HUES64 (cell line): ENCODE results near the gene MORN1.

ENCODE experiments used
- H3K27ac ChIP-seq: 2 replicates; pipeline ENCODE4 v1.7.0; 2013; ENCODE audit warnings: low read depth, low read length, inconsistent platforms
- H3K27me3 ChIP-seq: 2 replicates; pipeline ENCODE4 v1.6.1; 2013; ENCODE audit warnings: mild to moderate bottlenecking, low read length; ENCODE audit not compliant: insufficient read depth
- H3K36me3 ChIP-seq: 2 replicates; pipeline ENCODE4 v1.6.1; 2013; ENCODE audit warnings: mild to moderate bottlenecking, low read length; ENCODE audit not compliant: insufficient read depth
- H3K4me1 ChIP-seq: 2 replicates; pipeline ENCODE4 v1.6.1; 2013; ENCODE audit warnings: mild to moderate bottlenecking, low read length, moderate library complexity; ENCODE audit not compliant: insufficient read depth
- H3K4me3 ChIP-seq: 2 replicates; pipeline ENCODE4 v1.5.1; 2013; ENCODE audit warnings: mild to moderate bottlenecking, low read length, moderate library complexity
- H3K9ac ChIP-seq: 2 replicates; pipeline ENCODE4 v1.6.1; 2013; ENCODE audit warnings: mild to moderate bottlenecking, low read depth, low read length
- H3K9me3 ChIP-seq: 2 replicates; pipeline ENCODE4 v1.6.1; 2013; ENCODE audit warnings: low read depth, low read length; ENCODE audit not compliant: insufficient read depth
- WGBS: fragments of 150-250, 120-280 bp; methylation state at CpG from one replicate; pipeline ENCODE4 v1.1.7; 2013; ENCODE audit warnings: missing lambda C conversion rate; 5-methylcytosine and 5-hydroxymethylcytosine counted together

The MORN1 gene

GRCh38 chr1:2360588-2361364 lies 30.6 kb downstream of the MORN1 start:
- no peak overlapping the region for H3K4me3 ChIP-seq
- no peaks in the 10 kb centered on the region for H3K4me1 ChIP-seq
- H3K27me3 ChIP-seq: no peaks in the 10 kb centered on the region
- H3K9ac ChIP-seq: no peak overlapping the region
- no peaks in the 10 kb centered on the region for H3K36me3 ChIP-seq
- WGBS: 94% methylated on average over 11 of the region's 11 CpGs
- H3K27ac ChIP-seq: no peak overlapping the region
- H3K9me3 ChIP-seq: peaks cover 5% of the 10 kb centered on the region; the same call in 1 of the 2 replicates

GRCh38 chr1:2358651-2359640 lies 32.4 kb downstream of the MORN1 start:
- Histone ChIP-seq H3K4me1 (no peaks in the 10 kb centered on the region), H3K9ac (no peak overlapping the region), H3K27ac (no peak overlapping the region), H3K9me3 (peaks cover 2% of the 10 kb centered on the region; the same call in 1 of the 2 replicates), H3K36me3 (no peaks in the 10 kb centered on the region), H3K4me3 (no peak overlapping the region), H3K27me3 (no peaks in the 10 kb centered on the region)
- WGBS: 89% methylated on average over 24 of the region's 24 CpGs

- Histone ChIP-seq H3K9me3 (no peaks in the 10 kb centered on the region), H3K27ac (no peak overlapping the region), H3K4me1 (no peaks in the 10 kb centered on the region), H3K9ac (no peak overlapping the region), H3K27me3 (no peaks in the 10 kb centered on the region), H3K4me3 (no peak overlapping the region), H3K36me3 (no peaks in the 10 kb centered on the region)
- WGBS: 90% methylated on average over 13 of the region's 13 CpGs
Observed at GRCh38 chr1:2358072-2358471, 33.3 kb downstream of the MORN1 start.

GRCh38 chr1:2356911-2357845 lies 34.2 kb downstream of the MORN1 start:
- H3K27me3 ChIP-seq: no peaks in the 10 kb centered on the region
- H3K4me3 ChIP-seq: no peak overlapping the region
- WGBS: 92% methylated on average over 37 of the region's 37 CpGs
- no peaks in the 10 kb centered on the region for H3K36me3 ChIP-seq
- H3K4me1 ChIP-seq: no peaks in the 10 kb centered on the region
- H3K9me3 ChIP-seq: no peaks in the 10 kb centered on the region
- H3K27ac ChIP-seq: no peak overlapping the region
- H3K9ac ChIP-seq: no peak overlapping the region

- WGBS: 95% methylated on average over 15 of the region's 15 CpGs
- Histone ChIP-seq H3K36me3 (no peaks in the 10 kb centered on the region), H3K4me3 (no peak overlapping the region), H3K4me1 (no peaks in the 10 kb centered on the region), H3K27me3 (no peaks in the 10 kb centered on the region), H3K9me3 (no peaks in the 10 kb centered on the region), H3K27ac (no peak overlapping the region), H3K9ac (no peak overlapping the region)
Observed at GRCh38 chr1:2356401-2356800, 35.0 kb downstream of the MORN1 start.

- Histone ChIP-seq H3K9ac (no peak overlapping the region), H3K9me3 (no peaks in the 10 kb centered on the region), H3K4me3 (no peak overlapping the region), H3K27ac (no peak overlapping the region), H3K27me3 (no peaks in the 10 kb centered on the region), H3K4me1 (no peaks in the 10 kb centered on the region), H3K36me3 (no peaks in the 10 kb centered on the region)
- WGBS: 92% methylated on average over 28 of the region's 28 CpGs
Observed at GRCh38 chr1:2355373-2356261, 35.7 kb downstream of the MORN1 start.

- H3K36me3 ChIP-seq: no peaks in the 10 kb centered on the region
- no peak overlapping the region for H3K27ac ChIP-seq
- no peak overlapping the region for H3K9ac ChIP-seq
- H3K4me1 ChIP-seq: no peaks in the 10 kb centered on the region
- 94% methylated on average over 38 of the region's 38 CpGs for WGBS
- H3K4me3 ChIP-seq: no peak overlapping the region
- no peaks in the 10 kb centered on the region for H3K27me3 ChIP-seq
- no peaks in the 10 kb centered on the region for H3K9me3 ChIP-seq
Observed at GRCh38 chr1:2354511-2355372, 36.6 kb downstream of the MORN1 start.

GRCh38 chr1:2353551-2354438 lies 37.6 kb downstream of the MORN1 start:
- no peak overlapping the region for H3K27ac ChIP-seq
- no peaks in the 10 kb centered on the region for H3K4me1 ChIP-seq
- no peak overlapping the region for H3K9ac ChIP-seq
- H3K9me3 ChIP-seq: no peaks in the 10 kb centered on the region
- H3K36me3 ChIP-seq: no peaks in the 10 kb centered on the region
- WGBS: 93% methylated on average over 28 of the region's 28 CpGs
- H3K27me3 ChIP-seq: no peaks in the 10 kb centered on the region
- H3K4me3 ChIP-seq: no peak overlapping the region
